ENCODE data around the gene MED12L. TPM values are rescaled to one million over a fixed set of nuclear protein-coding genes. Genes with fewer than 3 reads are reported as not detected.
"Not testable (repeated sequence)": the region's sequence is repeated elsewhere in the genome, so short reads cannot be mapped to it uniquely, and the experiment has no call there.

MED12L gene
- polyA plus RNA-seq, 4 donors, result 0.50 to 2.7 (median 2.2) TPM

DNA sequence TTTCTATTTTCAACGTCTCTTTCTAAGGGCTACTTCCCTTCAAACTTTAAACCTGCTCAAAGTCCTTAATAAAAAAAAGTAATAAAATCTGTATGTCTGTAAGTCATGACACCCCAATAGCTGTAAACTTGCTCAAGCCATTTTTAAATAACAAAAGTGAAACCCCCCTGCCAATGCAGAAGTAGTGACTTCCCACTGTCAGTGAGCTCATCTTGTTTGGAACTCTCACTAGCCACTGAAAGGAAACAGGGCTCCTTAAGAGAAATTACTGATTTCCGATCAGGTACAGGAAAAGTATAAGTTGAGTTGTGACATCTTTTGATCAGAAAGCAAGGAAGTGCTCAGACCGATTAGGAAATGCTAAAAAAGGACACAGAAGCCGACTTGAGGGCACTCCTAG, 145.2 kb downstream of the MED12L start:
- DNase-seq (ENCODE audit: low read depth in 4 of 4, low spot score in 3 of 4), result no peak

- DNase-seq (ENCODE audit: low read depth in 4 of 4, low spot score in 3 of 4), result not testable (repeated sequence)
Observed at GRCh38 chr3:151232403-151232802, 146.9 kb downstream of the MED12L start.

DNA sequence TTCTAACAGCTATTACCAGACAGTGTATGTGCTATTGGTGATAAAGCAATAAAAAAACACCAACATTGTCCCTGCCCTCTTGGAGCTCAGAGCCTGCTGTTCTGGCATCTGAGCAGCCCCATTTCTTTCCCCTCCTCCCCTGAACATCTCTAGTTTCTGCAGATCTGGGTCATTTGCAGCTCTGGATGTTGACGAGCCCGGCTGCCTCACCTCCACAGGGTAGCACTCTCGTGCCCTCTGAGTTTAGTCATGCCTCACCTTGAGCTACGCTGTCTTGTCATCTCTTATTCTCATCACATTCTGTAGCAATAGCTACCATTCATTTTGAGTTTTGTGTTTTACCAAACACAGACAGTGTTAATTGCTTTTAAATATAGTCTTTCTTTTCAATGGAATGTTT, 147.5 kb downstream of the MED12L start:
- no peak for DNase-seq (ENCODE audit: low read depth in 4 of 4, low spot score in 3 of 4)

- DNase-seq (ENCODE audit: low read depth in 4 of 4, low spot score in 3 of 4), result no peak
Observed at GRCh38 chr3:151234825-151235224, 149.4 kb downstream of the MED12L start.

DNA sequence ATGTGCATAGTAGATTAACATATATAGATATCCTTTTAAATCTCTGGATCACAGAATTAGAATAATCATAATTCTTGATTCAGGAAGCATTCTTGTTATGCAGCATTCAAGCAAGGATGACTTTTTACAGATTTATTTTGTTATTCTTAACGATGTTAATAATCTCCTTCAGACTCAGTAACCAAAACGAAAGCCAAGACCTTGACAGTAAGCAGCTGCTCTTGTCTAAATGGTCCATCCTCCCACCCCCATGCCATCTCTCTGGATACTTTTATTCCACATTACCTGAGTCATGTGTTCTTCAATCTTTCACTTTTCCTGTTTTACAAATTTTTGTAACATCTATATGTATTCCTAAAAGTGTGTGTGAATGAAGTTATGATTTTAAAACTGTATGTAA, 150.9 kb downstream of the MED12L start:
- DNase-seq (ENCODE audit: low read depth in 4 of 4, low spot score in 3 of 4), result no peak

DNA sequence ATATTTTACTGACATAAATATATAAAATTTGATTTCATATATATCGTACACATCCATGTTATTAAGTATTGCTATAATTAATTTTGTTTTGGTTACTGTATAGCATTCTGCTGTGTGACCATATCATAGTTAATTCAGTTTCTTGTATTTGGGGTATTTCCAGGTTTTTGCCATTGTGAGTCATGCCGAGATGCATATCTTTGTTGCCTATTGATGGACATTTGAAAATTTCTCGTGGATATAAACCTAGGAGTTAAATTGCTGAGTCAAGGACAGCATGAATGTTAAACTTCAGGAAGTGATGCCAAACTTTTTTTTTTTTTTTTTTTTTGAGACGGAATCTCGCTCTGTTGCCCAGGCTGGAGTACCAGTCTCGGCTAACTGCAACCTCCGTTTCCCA, 151.3 kb downstream of the MED12L start:
- no peak for DNase-seq (ENCODE audit: low read depth in 4 of 4, low spot score in 3 of 4)

- not testable (repeated sequence) for DNase-seq (ENCODE audit: low read depth in 4 of 4, low spot score in 3 of 4)
Observed at GRCh38 chr3:151242006-151242405, 156.5 kb downstream of the MED12L start.

- no peak for DNase-seq (ENCODE audit: low read depth in 4 of 4, low spot score in 3 of 4)
Observed at GRCh38 chr3:151248772-151249337, 163.4 kb downstream of the MED12L start.

DNA sequence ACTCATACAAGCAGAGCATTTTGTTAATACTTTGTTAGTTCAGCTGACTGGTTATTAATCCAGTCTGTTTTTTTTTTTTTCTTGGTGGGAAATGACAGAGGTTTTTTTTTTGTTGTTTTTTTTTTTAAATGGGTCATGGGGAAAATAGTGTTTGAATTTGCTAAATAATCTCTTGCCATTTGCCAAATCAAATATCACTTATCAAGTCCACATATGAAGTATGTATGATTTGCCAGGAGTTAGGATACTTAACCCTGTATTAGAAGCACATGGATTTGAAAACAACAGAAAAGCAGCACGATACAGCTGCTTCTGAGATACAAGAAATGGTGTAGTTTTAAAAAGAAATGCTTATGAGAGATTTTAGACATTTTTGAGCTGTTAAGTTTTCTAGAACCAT, 171.3 kb downstream of the MED12L start:
- no peak for DNase-seq (ENCODE audit: low read depth in 4 of 4, low spot score in 3 of 4)

- DNase-seq (ENCODE audit: low read depth in 4 of 4, low spot score in 3 of 4), result no peak
Observed at GRCh38 chr3:151259664-151260063, 174.2 kb downstream of the MED12L start.

DNA sequence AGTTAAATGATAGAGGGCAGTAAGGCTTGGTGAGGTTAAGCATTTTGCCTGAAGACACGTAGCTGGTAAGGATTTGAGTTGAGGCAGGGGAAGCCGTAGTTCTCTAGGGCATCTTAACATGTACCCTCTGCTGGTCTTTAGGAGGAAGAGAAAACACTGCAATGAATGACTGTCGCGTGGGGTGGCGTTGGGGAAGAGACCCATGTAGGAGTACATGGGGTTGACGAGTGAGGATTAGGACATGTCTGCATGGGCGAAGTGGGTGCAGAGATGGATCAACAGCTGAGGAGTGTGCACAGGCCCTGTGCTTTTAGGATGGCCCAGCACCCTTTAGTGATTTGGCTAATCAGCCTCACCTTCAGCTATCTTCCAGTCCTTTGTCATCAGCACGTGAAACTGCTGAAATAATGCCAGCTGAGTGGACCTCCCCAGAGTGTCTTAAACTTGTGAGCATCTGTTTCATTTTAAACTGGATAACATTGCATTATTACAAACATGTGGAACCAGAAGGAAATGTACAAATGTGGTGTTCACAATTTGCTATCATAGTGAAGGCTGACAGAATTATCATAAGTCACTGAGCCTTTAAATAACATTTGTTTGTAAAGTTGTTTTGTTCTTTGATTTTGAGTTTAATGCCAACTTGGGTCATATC, 177.5 kb downstream of the MED12L start:
- no peak for DNase-seq (ENCODE audit: low read depth in 4 of 4, low spot score in 3 of 4)

DNA sequence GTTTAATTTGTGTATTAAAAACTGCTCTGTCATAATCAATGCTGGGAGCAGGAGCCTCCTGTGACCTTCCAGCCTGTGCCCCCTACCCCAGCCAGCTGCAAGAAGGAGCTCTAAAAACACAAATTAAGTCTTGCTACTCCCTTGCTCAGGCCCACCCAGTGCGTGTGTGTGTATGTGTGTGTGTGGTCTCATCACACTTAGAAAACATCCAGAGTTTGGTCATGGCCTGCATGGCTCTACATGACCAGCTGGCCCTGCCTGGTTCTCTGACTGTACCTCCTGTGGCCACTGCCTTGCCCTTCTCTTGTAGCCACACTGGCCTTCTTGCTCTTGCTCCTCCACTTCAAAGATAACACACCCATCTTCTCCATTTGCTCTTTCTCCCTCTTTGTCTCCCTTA, 179.1 kb downstream of the MED12L start:
- no peak for DNase-seq (ENCODE audit: low read depth in 4 of 4, low spot score in 3 of 4)

GRCh38 chr3:151265166-151265565, 179.7 kb downstream of the MED12L start:
- DNase-seq (ENCODE audit: low read depth in 4 of 4, low spot score in 3 of 4), result no peak

GRCh38 chr3:151265866-151266265, 180.4 kb downstream of the MED12L start:
- DNase-seq (ENCODE audit: low read depth in 4 of 4, low spot score in 3 of 4), result no peak

DNA sequence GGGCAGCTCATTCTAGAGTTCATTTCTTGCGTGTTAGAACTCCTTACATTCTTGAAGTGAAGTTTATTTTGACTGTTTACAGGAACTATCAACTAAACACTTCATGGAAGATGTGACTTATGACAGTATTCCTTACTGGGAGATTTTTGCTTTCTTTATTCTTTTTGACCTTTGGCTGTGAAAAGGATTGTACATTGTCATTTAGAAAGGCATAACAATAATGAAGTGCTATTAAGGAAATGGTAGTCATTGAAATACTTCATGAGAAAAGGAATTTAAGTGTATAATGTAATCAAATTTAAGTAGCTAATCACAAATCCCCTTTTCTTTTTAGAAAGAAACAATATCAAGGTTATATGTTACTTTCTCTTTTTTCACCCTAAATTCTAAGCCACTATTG, 181.6 kb downstream of the MED12L start:
- no peak for DNase-seq (ENCODE audit: low read depth in 4 of 4, low spot score in 3 of 4)

GRCh38 chr3:151268267-151269235, 183.1 kb downstream of the MED12L start:
- DNase-seq (ENCODE audit: low read depth in 4 of 4, low spot score in 3 of 4), result no peak

DNA sequence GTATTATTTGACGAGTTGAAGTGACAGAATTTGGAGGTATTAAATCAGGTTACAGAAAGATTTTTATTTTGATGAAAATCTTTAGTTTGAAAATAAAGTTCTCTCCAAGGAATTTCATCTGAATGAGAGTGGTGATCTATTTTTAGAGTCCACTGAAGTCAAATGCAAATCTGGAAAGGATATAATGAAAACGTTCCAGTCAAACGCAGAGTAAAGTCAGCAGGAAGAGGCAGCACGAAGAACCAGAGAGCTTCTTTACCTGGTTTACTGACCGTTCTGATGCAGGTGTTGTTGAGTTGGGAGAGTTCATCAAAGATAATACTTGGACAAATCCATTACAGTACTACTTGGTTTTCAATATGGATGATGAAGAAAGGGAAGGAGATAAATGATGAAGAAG, 184.2 kb downstream of the MED12L start:
- no peak for DNase-seq (ENCODE audit: low read depth in 4 of 4, low spot score in 3 of 4)

DNA sequence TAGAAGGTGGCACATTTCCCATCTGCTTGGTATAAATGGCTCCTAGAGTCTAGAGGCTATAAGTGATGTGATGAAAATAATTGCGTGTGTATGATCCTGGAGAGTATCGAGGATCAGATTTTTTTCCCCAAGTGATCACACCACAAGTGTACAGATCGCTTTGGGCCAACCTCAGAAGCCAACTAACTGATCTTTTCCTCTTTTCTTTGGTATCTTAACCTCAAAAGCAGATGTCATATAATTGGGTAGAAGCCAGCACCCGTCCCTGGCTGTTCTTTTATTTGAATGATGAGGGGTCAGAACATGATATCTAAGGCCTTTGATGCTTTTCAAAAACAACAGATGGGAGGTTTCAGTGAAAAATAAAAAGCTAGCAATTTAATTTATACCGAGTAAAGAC, 189.6 kb downstream of the MED12L start:
- no peak for DNase-seq (ENCODE audit: low read depth in 4 of 4, low spot score in 3 of 4)

- DNase-seq (ENCODE audit: low read depth in 4 of 4, low spot score in 3 of 4), result no peak
Observed at GRCh38 chr3:151276038-151276686, 190.7 kb downstream of the MED12L start.

- no peak for DNase-seq (ENCODE audit: low read depth in 4 of 4, low spot score in 3 of 4)
Observed at GRCh38 chr3:151276687-151277042, 191.2 kb downstream of the MED12L start.

- no peak for DNase-seq (ENCODE audit: low read depth in 4 of 4, low spot score in 3 of 4)
Observed at GRCh38 chr3:151278230-151278629, 192.8 kb downstream of the MED12L start, which contains the start of gene P2RY14. Gene P2RY14 (minus strand): TSS chr3:151278542. CDS start chr3:151214316, 64,226 bp downstream.

Measured in left renal pelvis (tissue), 4 donors.